Spleen (tissue), 11 donors: ENCODE measurements around the gene UPF2. TPM values are rescaled to one million over a fixed set of nuclear protein-coding genes. Genes with fewer than 3 reads are reported as not detected.
"Not testable (repeated sequence)": the region's sequence is repeated elsewhere in the genome, so short reads cannot be mapped to it uniquely, and the experiment has no call there.

ENCODE experiments used
- DNase-seq: peaks from one replicate; pipeline ENCODE4 v3.0.0-alpha.2; 2020
- H3K27ac ChIP-seq, 8 donors: fragments of 200-600 bp; sonication (generic) in 7 of 8; 1 replicate in 4 of 8; 2 replicates in 4 of 8; pipeline versions ENCODE4 v1.5.0 to v1.8.0; 2016 to 2021; ENCODE audit warnings: inconsistent platforms in 4 of 8, mild to moderate bottlenecking in 4 of 8, moderate library complexity in 1 of 8
- H3K27me3 ChIP-seq, 7 donors: fragments of 200-600 bp; sonication (generic) in 6 of 7; replicated peaks in 1 of 7; 1 replicate in 4 of 7; 2 replicates in 3 of 7; pipeline versions ENCODE4 v1.5.0 to v1.8.0; 2016 to 2021; ENCODE audit warnings: inconsistent platforms in 3 of 7, mild to moderate bottlenecking in 1 of 7
- H3K36me3 ChIP-seq, 6 donors: fragments of 200-600 bp; sonication (generic) in 5 of 6; 1 replicate in 4 of 6; 2 replicates in 2 of 6; pipeline versions ENCODE4 v1.5.0 to v1.8.0; 2016 to 2021; ENCODE audit warnings: inconsistent platforms in 2 of 6
- H3K4me1 ChIP-seq, 6 donors: fragments of 200-600 bp; sonication (generic) in 5 of 6; 1 replicate in 3 of 6; 2 replicates in 3 of 6; pipeline versions ENCODE4 v1.5.0 to v1.8.0; 2016 to 2021; ENCODE audit warnings: inconsistent platforms in 3 of 6
- H3K4me3 ChIP-seq, 8 donors: fragments of 200-600 bp; sonication (generic) in 7 of 8; 1 replicate in 4 of 8; 2 replicates in 4 of 8; pipeline versions ENCODE4 v1.5.0 to v1.8.0; 2016 to 2021; ENCODE audit warnings: inconsistent platforms in 4 of 8, mild to moderate bottlenecking in 4 of 8, moderate library complexity in 2 of 8
- H3K9me3 ChIP-seq, 8 donors: fragments of 200-600 bp; sonication (generic) in 7 of 8; 1 replicate in 4 of 8; 2 replicates in 4 of 8; pipeline versions ENCODE4 v1.5.0 to v1.8.0; 2016 to 2021; ENCODE audit warnings: inconsistent platforms in 4 of 8
- POLR2A ChIP-seq, 3 donors: fragments of 450-650 bp; IDR thresholded peaks; one replicate each; pipeline ENCODE4 v1.5.1; 2017; ENCODE audit warnings: antibody characterized with exemption in 3 of 3, mild to moderate bottlenecking in 1 of 3
- POLR2AphosphoS5 ChIP-seq, 3 donors: sonication (generic); formaldehyde crosslinking; IDR thresholded peaks; one replicate each; pipeline ENCODE4 v1.5.1; 2017; ENCODE audit warnings: antibody characterized with exemption in 3 of 3
- WGBS, 5 donors: extraction: QIAGEN DNeasy Blood & Tissue Kit in 3 of 5; methylation state at CpG; one replicate each; pipeline versions ENCODE4 v1.1.5 to v1.1.7; 2013 to 2018; 5-methylcytosine and 5-hydroxymethylcytosine counted together
- intact Hi-C: fragments of 100-400 bp; cut with DNase I; formaldehyde crosslinking; loops from one replicate; pipeline ENCODE4 v1.15.0; 2023; ENCODE audit warnings: low total_unique reads
- polyA plus RNA-seq, 3 donors: library from polyadenylated mRNA; stranded (reverse); fragments of 200-250 nt; gene quantifications; one replicate each; pipeline ENCODE4 v1.2.1, GENCODE V29; 2013
- total RNA-seq, 7 donors: library from RNA; depleted of rRNA in 3 of 7; stranded (reverse); fragments of >200 nt in 3 of 7; fragmentation: NEBNext Ultra II Directional in 4 of 7; extraction: Animal tissue kit (Norgen Biotek cat#: 25700) in 4 of 7; gene quantifications; one replicate each; pipeline versions ENCODE4 v1.1.0 to v1.2.1, GENCODE V29; 2016 to 2021
- TF ChIP-seq, protein P1 (sequence below), 11 experiments: fragments of 200-600 bp in 7 of 11; fragments of 450-650 bp in 4 of 11; sonication (generic) in 4 of 11; IDR thresholded peaks in 8 of 11; conservative IDR thresholded peaks in 3 of 11; 1 replicate in 7 of 11; 2 replicates in 4 of 11; pipeline versions ENCODE4 v1.4.0 to v1.8.0; 2016 to 2021; ENCODE audit warnings: antibody characterized with exemption in 11 of 11, inconsistent platforms in 4 of 11, mild to moderate bottlenecking in 1 of 11
- donor health status: healthy with polysubstance abuse.
- donor health status: DM: no; HTN: no; CAD: no; lungs with moderate emphysema.
- donor health status: DM: no; HTN: no; CAD: no.
- donor health status: Bipolar disorder and iron deficiency.
- donor health status: healthy.
- donor health status: DM: no; HTN: no; CAD: no.
- donor health status: DM: yes; HTN: yes; CAD: no.

UPF2 gene
- total and polyA plus RNA-seq, 10 donors = 11.5 to 34.9 (median 27.4) TPM

DNA sequence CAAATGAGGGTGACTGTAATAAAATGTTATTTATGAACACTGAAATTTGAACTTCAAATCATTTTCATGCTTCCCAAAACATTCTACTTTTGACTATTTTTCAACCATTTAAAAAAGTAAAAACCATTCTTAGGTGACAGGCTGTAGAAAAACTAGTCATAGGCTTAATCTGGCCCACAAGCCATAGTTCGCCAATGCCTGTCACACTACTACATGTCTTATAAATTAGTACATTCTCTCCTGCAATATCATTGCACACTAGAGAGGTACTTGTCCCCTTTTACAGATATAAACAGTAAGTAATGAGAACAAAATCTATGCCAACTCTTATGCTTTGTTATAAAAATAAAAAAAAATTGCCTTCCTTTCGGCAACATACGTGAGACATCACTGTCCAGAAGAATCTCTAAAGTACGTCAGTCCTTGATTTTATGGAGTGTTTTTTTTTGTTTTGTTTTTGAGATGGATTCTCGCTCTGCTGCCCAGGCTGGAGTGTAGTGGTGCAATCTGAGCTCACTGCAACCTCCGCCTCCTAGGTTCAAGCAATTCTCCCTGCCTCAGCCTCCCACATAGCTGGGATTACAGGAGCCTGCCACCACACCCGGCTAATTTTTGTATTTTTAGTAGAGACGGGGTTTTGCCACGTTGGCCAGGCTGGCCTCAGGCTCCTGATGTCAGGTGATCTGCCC lies 23.2 kb downstream of the UPF2 start:
- Histone ChIP-seq H3K4me3 (no peak overlapping the region), H3K36me3 (peaks cover 0 to 37% (median 2%) of the 10 kb centered on the region in 6 donors), H3K4me1 (peaks cover 6 to 62% (median 34%) of the 10 kb centered on the region in 6 donors), H3K27ac (no peak overlapping the region), H3K27me3 (no peaks in the 10 kb centered on the region), H3K9me3 (no peaks in the 10 kb centered on the region)
- 72 to 90% (median 82%) methylated on average over 9 of the region's 9 CpGs for WGBS, 5 donors
- no peak for DNase-seq
- intact Hi-C loops = no loop called here
- no peak for TF ChIP-seq POLR2AphosphoS5 (IDR thresholded peaks at IDR 0.05)
- TF ChIP-seq, protein P1, sequence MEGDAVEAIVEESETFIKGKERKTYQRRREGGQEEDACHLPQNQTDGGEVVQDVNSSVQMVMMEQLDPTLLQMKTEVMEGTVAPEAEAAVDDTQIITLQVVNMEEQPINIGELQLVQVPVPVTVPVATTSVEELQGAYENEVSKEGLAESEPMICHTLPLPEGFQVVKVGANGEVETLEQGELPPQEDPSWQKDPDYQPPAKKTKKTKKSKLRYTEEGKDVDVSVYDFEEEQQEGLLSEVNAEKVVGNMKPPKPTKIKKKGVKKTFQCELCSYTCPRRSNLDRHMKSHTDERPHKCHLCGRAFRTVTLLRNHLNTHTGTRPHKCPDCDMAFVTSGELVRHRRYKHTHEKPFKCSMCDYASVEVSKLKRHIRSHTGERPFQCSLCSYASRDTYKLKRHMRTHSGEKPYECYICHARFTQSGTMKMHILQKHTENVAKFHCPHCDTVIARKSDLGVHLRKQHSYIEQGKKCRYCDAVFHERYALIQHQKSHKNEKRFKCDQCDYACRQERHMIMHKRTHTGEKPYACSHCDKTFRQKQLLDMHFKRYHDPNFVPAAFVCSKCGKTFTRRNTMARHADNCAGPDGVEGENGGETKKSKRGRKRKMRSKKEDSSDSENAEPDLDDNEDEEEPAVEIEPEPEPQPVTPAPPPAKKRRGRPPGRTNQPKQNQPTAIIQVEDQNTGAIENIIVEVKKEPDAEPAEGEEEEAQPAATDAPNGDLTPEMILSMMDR (IDR thresholded peaks at IDR 0.05 in 8 of 11, conservative IDR thresholded peaks at IDR 0.05 in 3 of 11) = no peak
- no peak for TF ChIP-seq POLR2A (IDR thresholded peaks at IDR 0.05)

DNA sequence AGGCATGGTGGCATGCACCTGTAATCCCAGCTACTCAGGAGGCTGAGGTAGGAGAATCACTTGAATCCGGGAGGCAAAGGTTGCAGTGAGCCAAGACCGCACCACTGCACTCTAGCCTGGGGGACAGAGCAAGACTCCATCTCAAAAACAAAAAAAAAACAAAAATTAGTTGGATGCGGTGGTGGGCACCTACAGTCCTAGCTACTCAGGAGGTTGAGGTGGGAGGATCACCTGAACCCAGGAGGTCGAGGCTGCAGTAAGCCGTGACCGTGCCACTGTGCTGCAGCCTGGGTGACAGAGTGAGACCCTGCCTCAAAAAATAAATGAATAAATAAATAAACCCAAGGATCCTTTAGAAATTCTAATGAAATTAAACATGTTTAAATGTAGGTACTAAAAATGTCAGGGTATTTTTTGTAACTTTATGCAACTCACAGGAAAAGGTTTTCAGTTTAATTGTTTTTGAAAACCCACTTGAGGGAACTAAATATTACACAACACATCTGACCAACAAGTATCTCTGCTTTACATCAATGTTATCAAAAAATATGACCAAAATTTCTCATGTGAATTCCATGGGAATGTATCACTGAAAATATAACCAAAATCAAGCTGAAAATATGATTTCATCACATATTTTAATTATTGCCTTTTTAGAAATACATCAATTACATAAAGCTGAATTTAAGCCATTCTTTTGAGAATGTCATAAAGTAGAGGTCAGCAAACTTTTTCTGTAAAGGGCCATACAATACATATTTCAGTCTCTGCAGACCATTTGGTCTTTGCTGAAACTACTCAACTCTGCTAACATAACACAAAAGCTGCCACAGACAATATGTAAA lies 23.9 kb downstream of the UPF2 start:
- Histone ChIP-seq H3K4me3 (no peak overlapping the region), H3K36me3 (peaks cover 0 to 35% (median 5%) of the 10 kb centered on the region in 6 donors), H3K27me3 (no peaks in the 10 kb centered on the region), H3K9me3 (no peaks in the 10 kb centered on the region), H3K27ac (no peak overlapping the region), H3K4me1 (peaks cover 6 to 57% (median 34%) of the 10 kb centered on the region in 6 donors)
- no peak for DNase-seq
- TF ChIP-seq POLR2AphosphoS5 (IDR thresholded peaks at IDR 0.05) (no peak), POLR2A (IDR thresholded peaks at IDR 0.05) (no peak)
- TF ChIP-seq, protein P1 (IDR thresholded peaks at IDR 0.05 in 8 of 11, conservative IDR thresholded peaks at IDR 0.05 in 3 of 11) = no peak
- intact Hi-C loops = no loop called here
- WGBS, 5 donors = 75 to 93% (median 82%) methylated on average over 6 of the region's 6 CpGs

DNA sequence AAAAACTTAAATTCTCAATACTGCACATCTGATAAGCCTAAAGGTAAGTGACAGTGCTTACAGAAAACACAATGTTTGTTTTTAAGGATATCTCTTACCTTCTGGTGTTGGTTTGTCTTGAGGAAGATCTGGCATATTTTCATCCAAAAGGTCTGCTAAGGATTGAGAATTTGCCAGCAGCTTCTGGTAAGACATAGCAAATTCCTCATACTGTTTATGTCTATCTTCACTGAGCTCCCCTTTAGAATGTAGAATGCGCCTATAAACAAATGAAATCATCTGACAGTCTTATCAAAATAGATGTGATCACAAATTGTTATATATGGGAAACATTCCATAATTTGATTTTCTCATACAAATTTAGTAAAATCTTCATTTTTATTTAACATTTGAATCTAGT lies 28.7 kb downstream of the UPF2 start:
- intact Hi-C loops = no loop called here
- Histone ChIP-seq H3K9me3 (peaks cover 0 to 23% (median 16%) of the 10 kb centered on the region in 8 donors), H3K4me3 (no peak overlapping the region), H3K27me3 (no peaks in the 10 kb centered on the region), H3K36me3 (peaks cover 3 to 62% (median 51%) of the 10 kb centered on the region in 6 donors), H3K27ac (no peak overlapping the region), H3K4me1 (peaks cover 0 to 16% (median 7%) of the 10 kb centered on the region in 6 donors)
- WGBS, 5 donors = 96 to 100% (median 100%) methylated on average over 1 of the region's 1 CpG
- no peak for DNase-seq
- TF ChIP-seq, protein P1 (IDR thresholded peaks at IDR 0.05 in 8 of 11, conservative IDR thresholded peaks at IDR 0.05 in 3 of 11) = no peak
- TF ChIP-seq POLR2AphosphoS5 (IDR thresholded peaks at IDR 0.05) = no peak
- no peak for TF ChIP-seq POLR2A (IDR thresholded peaks at IDR 0.05)

DNA sequence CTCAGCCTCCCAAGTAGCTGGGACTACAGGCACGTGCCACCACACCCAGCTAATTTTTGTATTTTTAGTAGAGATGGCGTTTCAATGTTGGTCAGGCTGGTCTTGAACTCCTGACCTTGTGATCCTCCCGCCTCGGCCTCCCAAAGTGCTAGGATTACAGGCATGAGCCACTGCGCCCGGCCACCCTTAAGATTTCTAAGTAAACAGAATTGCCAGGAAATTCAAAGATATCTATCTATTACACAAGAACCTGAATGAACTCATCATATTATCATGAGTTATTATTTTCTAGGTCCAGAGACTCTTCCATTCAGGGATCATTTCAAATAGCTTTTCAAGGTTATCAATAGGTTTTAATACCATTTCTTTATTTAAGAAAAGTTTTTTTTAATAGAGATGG lies 29.2 kb downstream of the UPF2 start:
- Histone ChIP-seq H3K36me3 (peaks cover 3 to 67% (median 56%) of the 10 kb centered on the region in 6 donors), H3K9me3 (peaks cover 0 to 23% (median 16%) of the 10 kb centered on the region in 8 donors), H3K4me1 (peaks cover 0 to 11% (median 5%) of the 10 kb centered on the region in 6 donors)
- 94 to 98% (median 97%) methylated on average over 6 of the region's 6 CpGs for WGBS, 5 donors
- H3K27me3 ChIP-seq, H3K27ac ChIP-seq, H3K4me3 ChIP-seq, DNase-seq, intact Hi-C loops: not testable (repeated sequence)
